HG02610 (cell line): ENCODE data around the gene ESCO1.
"Not testable (repeated sequence)": the region's sequence is repeated elsewhere in the genome, so short reads cannot be mapped to it uniquely, and the experiment has no call there.

ENCODE experiments used
- ATAC-seq: cut with Tn5 transposase; IDR thresholded peaks from one replicate; pipeline ENCODE4 v1.9.1; 2021; ENCODE audit warnings: mild to moderate bottlenecking, moderate library complexity; ENCODE audit not compliant: unreplicated experiment

The ESCO1 gene, protein sequence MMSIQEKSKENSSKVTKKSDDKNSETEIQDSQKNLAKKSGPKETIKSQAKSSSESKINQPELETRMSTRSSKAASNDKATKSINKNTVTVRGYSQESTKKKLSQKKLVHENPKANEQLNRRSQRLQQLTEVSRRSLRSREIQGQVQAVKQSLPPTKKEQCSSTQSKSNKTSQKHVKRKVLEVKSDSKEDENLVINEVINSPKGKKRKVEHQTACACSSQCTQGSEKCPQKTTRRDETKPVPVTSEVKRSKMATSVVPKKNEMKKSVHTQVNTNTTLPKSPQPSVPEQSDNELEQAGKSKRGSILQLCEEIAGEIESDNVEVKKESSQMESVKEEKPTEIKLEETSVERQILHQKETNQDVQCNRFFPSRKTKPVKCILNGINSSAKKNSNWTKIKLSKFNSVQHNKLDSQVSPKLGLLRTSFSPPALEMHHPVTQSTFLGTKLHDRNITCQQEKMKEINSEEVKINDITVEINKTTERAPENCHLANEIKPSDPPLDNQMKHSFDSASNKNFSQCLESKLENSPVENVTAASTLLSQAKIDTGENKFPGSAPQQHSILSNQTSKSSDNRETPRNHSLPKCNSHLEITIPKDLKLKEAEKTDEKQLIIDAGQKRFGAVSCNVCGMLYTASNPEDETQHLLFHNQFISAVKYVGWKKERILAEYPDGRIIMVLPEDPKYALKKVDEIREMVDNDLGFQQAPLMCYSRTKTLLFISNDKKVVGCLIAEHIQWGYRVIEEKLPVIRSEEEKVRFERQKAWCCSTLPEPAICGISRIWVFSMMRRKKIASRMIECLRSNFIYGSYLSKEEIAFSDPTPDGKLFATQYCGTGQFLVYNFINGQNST

DNA sequence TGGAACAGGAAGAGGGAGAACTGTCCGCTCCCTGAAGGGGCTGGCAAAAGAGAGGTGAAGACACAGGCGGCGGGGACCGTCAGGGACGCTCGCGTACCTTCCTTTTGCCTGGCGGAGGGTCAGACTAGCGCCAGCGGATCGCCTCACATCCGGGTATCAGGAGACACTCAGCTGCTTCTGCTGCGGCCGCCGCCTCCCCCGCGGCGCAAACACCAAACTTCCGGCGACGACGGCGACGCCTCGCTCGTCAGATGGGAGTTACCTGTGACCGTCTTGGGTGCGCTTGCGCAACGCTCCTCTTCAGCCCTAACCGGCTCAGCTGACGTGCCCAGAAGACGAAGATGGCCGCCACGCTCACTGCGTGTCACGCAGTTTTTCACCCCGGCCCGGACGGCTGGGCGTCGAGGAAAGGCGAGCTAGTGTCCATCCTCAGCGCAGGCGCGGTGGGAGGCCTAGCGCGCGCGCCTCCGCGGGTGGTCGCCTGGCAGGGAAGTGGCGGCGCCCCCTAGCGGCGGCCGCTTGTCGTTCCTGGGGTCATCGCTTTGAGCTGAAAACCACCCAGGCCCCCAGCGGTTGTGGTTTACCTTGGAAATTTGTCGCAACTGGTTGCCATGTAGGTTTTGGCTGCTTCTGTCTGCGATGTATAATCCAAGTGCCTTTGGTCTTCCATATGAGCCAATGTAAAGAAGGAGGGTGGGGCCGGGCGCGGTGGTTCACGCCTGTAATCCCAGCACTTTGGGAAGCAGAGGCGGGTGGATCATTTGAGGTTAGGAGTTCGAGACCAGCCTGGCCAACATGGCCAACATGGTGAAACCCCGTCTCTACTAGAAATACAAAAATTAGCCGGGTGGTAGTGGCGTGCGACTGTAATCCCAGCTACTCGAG, at the start of gene ESCO1:
Gene ESCO1, minus strand, starts transcription at position 179 of the 885 bp plus-strand sequence. CDS start 25,861 bp downstream, outside the sequence.
- peak; percentile 89 for ATAC-seq

DNA sequence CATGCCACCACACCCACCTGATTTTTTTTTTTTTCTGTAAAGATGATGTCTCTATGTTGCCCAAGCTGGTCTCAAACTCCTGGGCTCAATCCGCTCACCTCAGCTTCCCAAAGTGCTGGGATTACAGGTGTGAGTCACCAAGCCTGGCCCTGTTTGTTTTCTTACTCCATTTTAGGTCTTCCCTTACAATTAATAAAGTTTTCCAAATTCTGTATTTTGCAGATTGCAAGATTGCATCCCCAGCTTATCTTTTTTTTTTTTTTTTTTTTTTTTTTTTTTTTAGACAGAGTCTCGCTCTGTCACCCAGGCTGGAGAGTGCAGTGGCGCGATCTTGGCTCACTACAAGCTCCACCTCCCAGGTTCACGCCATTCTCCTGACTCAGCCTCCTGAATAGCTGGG, 39.9 kb upstream of the ESCO1 start:
- not testable (repeated sequence) for ATAC-seq

DNA sequence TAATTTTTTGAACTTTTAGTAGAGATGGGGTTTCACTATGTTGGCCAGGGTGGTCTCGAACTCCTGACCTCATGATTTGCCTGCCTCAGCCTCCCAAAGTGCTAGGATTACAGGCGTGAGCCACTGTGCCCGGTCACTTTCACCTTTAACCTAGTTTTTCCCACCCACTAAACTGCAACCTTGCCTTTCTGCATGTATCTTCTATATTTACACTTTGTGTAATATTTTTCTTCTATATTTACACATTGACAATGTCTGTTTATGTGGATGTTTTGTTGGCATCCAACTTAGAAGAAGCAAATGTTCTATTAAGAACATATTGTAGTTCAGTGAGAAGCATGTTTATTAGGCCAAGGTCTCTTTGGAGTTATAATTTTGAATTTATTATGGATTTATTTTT, 38.3 kb upstream of the ESCO1 start:
- ATAC-seq = no peak

DNA sequence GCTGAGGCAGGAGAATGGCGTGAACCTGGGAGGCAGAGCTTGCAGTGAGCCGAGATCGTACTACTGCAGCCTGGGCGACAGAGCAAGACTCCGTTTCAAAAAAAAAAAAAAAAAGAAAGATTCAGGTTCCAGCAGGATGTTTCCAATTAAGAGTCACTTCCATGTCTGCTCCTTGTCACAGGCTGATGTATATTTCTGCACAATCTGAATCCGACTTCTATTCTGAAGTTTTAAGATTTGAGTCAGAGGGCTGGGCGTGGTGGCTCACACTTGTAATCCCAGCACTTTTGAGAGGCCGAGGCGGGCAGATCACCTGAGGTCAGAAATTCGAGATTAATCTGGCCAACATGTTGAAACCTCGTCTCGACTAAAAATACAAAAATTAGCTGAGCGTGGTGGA, 36.3 kb upstream of the ESCO1 start:
- no peak for ATAC-seq

DNA sequence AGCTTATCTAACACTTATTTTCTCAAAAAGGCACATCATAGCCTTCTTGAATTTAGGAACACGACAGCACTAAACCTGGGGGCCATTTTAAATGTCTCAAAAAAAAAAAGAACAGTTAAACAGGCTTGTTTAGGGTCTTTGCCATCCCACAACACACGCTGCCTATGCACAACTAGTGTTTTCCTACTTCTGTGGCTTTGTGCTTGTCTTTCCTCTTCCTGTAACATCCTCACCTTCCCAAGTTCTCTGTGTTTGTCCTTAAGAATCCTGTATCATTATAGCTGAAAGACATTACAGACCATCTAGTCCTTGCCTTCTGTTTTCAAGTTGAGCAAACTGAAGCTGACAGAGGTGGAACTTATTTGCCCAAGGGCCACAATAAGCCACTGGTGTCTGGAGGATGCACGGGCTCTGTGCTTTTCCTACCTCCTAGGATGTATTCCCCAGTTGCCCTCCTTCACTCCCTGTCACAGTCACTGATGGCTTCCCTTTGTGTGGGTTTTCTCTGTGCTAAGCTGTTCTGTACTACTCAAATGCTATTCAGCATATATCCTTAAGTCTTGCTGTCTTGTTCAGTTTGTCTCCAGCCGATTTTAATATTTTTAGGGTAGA, 34.2 kb upstream of the ESCO1 start:
- ATAC-seq = no peak

DNA sequence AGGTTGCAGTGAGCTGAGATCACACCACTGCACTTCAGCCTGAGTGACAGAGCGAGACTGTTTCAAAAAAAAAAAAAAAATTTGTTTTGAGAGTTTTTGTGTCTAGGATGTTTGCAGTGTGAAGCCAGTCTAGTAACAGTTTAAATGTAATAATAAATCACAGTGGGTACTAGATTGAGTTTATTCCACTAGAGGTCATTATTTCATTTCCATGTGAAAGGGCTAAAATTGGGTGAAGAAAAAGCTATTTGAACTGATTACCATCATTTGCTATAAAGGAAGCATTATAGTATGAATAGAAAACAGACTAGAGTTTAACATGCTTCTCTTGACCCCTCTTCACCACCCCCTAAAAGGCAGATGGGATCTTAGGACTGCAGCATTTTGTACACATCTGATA, 31.9 kb upstream of the ESCO1 start:
- no peak for ATAC-seq

DNA sequence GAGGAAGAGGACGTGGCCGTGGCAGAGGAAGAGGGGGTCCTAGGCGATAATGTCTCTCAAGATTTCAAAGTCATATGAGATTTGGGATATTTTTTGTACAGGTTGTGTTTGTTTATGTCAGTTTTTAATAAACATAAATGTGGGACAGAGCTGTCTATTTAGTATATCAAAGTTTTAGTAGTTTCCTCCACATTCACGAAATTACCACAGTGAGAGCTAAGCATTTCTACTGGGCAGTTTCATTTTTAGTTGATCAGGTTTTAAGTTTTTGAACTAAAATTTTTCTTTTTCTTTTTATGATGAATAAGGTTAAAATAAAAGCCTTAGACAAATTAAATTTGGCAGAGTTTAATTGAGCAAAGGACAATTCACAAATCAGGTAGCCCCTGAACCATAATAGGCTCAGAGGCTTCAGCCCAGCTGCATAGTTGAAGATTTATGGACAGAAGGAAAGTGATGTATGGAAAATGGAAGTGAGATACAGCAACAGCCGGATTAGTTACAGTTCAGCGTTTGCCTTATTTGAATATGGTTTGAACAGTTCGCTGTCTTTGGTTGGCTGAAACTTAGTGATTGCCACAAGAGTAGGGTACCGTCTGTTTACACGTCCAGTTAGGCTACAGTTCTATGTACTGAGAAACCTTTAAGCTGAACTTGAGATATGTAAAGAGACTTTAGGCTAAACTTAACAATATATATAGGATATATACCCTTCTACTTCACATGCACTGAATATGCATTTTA, 28.8 kb upstream of the ESCO1 start:
- peak; percentile 93 for ATAC-seq

DNA sequence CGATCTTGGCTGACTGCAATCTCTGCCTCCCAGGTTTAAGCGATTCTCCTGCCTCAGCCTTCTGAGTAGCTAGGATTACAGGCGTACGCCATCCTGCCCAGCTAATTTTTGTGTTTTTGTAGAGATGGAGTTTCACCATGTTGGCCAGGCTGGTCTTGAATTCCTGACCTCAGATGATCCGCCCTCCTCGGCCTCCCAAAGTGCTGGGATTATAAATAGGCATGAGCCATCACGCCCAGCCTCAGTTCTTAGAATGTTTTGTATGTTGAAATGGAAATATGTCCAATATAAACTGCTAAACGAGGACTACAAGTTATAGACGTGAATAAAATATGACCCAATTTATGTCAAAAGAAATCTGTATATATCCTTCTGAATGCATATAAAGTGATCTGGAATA, 21.1 kb upstream of the ESCO1 start:
- not testable (repeated sequence) for ATAC-seq

DNA sequence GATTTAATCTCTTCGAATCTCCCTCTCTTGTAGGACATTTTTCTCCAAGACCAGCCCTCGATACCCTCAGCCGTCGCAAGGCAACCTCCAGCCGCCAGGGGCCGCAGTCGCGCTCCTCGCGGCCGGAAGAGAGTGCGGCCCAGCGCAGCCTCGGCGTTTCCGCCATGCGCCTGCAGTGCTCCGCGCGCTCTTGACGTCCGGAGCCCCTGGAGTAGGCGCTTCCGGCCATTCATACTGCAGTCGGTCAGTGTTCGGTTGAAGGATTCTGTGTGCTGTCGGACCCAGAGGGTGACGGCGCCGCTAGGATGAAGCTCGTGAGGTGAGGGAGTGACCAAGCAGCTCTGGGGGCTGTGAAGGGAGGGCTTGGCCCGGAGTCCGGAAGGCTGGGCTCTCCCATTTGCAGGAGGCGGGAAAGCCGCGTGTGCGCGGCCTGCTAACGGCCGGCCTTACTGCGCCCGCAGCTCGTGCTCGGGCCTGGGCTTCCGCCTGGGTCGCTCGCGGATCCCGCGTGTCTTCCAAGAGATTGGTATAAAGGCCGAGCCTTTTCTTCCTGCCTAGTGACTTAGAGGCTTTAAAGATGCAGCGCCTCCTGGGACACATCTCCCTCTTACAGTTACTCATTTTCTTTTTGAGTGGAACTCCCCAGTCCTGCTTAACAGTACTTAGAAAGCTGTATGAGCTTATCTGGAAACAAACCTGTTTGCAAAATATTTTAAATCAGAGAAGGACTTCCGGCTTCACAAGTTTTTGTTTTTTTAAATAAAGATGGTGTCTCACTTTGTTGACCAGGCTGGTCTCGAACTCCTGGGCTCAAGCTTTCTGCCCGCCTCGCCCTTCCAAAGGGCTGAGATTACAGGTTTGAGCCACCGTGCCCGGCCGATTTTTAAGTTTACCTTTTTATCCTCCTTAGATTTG, 11.9 kb upstream of the ESCO1 start, which contains the start of gene SNRPD1:
Gene SNRPD1, plus strand, starts transcription at position 190 of the 915 bp plus-strand sequence. Its CDS starts 116 bp downstream, at position 306.
- peak; percentile 99 for ATAC-seq

DNA sequence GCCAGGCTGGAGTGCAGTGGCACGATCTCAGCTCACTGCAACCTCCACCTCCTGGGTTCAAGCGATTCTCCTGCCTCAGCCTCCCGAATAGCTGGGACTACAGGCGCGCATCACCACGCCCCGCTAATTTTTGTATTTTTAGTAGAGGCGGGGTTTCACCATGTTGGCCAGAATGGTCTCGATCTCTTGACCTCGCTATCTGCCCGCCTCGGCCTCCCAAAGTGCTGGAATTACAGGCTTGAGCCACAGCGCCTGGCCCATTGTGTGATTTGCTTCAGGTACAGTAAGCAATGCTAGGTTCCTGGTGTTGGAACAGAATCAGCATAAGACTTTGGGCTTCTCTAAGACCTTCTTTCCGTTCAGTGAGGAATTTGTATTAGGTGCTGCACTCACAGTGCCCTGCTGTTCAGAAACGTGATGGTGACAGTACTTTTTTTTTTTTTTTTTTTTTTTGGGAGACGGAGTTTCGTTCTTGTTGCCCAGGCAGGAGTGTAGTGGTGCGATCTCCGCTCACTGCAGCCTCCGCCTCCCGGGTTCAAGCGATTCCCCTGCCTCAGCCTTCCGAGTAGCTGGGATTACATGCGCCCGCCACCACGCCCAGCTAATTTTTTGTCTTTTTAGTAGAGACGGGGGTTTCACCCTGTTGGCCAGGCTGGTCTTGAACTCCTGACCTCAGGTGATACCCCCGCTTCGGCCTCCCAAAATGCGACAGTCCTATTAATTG, 11.1 kb upstream of the ESCO1 start:
- not testable (repeated sequence) for ATAC-seq

DNA sequence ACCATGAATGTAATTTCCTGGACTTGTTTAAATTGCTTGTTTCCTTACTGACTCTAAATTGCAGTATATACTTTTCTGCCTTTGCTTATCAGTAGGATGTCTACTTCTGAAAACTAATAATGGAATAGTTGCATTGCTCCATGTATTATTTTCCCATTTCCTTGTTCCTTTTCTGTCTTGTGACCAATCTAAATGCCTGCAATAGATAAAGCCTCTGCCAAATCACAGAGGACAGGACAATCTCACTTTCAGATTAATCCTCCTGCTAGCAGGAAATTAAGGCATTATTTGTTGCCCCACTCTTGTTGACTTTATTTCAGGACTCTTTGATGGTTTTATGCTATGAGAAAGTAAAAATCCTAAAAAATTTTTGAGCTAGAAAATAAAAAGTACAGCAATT, 4.7 kb upstream of the ESCO1 start:
- no peak for ATAC-seq

DNA sequence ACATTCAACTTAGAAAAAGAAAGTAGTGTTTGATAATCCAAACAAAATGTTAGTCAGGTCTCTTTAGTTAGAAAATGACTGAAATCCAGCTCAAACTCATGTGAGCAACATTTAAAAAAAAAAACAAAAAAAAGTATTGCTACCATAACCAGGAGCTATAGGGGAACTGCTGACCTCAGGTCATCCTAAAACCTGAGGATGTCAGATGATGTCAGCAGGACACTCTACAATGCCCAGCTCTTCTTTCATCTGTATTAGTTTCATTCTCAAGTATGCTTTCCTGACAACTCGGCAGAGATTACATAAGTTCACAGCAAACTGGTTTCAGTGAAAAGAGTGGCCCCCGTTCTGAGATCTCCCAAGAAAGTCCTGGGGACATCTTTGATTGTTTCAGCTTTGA, 4.2 kb upstream of the ESCO1 start:
- ATAC-seq = no peak

DNA sequence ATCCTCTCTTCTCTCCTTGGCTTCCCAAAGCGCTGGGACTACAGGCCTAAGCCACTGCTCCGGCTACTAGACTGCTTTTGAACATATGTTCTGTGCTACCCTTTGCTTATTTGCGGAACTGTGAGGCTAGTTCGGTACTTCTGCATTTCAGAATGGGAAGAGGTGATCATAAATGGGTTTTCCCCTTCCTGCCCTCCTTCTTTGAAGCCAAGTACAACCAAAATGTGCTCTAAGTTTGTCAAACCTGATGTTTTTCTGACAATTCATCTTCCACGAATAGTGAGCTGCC, 1.7 kb upstream of the ESCO1 start:
- ATAC-seq = no peak

DNA sequence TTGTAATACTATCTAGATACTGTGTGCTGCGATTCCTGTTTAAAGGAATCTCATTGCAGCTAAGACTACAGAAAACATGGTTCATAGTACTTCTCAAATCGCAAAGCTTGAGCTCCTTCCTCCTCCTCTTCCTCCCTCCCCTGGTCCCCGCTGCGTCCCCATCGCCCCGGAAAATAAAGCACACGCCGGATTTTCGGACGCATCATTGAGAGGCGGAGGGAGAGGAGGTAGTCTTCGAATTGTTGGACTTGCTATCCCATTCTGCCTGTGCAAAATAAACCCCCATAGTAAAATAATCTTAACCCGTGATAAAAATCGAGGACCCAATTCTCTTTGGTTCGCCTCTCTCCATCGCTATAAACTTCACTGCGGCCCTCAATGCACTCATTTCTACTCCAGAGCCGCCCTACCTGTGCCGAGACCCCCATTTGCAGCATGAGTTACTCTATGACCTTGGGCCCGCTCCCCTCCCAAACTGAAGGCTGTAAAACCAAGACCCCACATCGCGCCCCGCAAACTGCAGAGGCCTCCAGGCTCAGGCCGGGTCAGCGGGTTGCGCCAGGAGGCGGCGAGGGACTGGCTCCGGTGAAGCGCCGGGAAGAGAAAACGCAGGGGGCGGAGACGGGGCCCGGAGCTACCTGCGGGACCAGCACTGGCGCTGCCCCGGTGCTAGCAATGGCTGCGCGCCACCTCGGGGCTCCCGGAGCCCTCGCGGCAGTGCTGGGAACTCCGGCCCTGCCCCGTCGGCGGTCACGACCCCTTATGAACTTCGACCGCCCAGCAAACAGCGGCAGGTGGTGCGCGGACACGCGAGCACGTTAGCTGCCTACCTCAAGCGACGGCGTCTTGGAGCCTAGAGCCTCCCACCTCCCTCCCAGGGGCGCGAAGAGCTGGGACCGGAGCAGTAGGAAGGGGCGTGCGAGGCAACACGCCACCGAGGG, 649 bp downstream of the ESCO1 start:
- peak; percentile 43 for ATAC-seq

DNA sequence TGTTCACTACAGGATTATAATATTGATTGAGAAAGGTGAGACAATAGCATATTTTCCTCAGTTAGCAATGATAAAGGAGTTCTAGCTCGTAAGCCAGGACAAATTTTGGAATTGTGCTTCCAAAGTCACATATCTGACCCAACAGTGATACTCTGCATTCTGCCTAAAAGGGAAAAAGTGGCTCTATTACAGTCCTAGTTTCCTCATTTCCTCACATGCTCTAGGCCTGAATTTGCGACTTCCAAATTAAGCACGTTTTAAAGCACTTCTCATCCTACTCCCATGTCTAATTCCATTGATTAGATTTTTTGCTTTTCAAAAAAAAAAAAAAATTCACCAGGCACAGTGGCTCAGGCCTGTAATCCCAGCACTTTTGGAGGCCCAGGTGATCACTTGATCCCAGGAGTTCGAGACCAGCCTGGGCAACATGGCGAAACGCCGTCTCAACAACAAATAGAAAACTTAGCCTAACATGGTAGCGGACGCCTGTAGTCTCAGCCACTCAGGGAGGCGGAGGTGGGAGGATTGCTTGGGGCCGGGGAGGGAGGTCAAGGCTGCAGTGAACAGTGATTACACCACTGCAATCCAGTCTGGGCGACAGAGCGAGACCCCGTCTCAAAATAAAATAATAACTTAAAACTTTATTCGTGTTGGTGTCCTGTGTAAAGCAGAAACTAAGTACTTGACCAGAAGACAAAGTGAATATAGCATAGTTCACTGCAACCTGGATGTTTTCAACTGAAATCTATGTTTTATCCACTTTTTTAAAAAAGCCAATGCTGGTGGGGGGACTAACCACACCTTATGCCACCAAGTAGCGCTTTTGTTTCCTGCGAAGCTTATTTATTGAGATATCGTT, 1.5 kb downstream of the ESCO1 start:
- no peak for ATAC-seq

DNA sequence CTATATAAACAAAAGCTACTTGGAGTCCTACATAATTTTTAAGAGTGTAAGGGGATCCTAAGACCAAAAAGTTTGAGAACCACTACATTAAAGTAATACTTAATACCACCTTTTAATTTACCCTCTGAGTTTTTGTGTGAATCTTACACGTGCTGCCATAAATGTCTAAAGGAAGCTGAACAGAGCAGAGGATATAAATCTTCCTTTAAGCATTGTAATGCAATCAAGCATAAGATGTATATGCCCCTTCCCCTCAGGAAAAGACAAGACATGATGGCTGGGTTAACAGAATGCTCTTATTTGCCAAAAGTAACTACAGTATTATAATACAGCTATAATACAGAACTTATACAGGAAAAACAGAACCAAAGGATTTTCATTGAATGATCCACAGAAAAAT, 2.9 kb downstream of the ESCO1 start:
- ATAC-seq = no peak
